GM18868 (cell line): ENCODE data around the gene EPB41L3.

Experiments
- ATAC-seq: cut with Tn5 transposase; IDR thresholded peaks from one replicate; pipeline ENCODE4 v1.9.1; 2021; ENCODE audit warnings: mild to moderate bottlenecking, moderate library complexity; ENCODE audit not compliant: unreplicated experiment

EPB41L3 gene

GRCh38 chr18:5456577-5457461 lies 87.0 kb downstream of the EPB41L3 start:
- ATAC-seq, result peak; percentile 91

- no peak for ATAC-seq
Measured at GRCh38 chr18:5455674-5456073, 88.1 kb downstream of the EPB41L3 start.

GRCh38 chr18:5452943-5453443 lies 90.8 kb downstream of the EPB41L3 start:
- ATAC-seq, result no peak

GRCh38 chr18:5451871-5452270 lies 91.9 kb downstream of the EPB41L3 start:
- no peak for ATAC-seq

- ATAC-seq, result no peak
Measured at GRCh38 chr18:5451150-5451549, 92.6 kb downstream of the EPB41L3 start.

GRCh38 chr18:5449858-5450509 lies 93.8 kb downstream of the EPB41L3 start:
- ATAC-seq, result no peak

- ATAC-seq, result no peak
Measured at GRCh38 chr18:5447442-5447841, 96.4 kb downstream of the EPB41L3 start.

- ATAC-seq, result peak; percentile 69
Measured at GRCh38 chr18:5444847-5445246, 99.0 kb downstream of the EPB41L3 start.

- ATAC-seq, result no peak
Measured at GRCh38 chr18:5444269-5444668, 99.5 kb downstream of the EPB41L3 start.

GRCh38 chr18:5439986-5440696 lies 103.7 kb downstream of the EPB41L3 start:
- no peak for ATAC-seq

- no peak for ATAC-seq
Measured at GRCh38 chr18:5434425-5434824, 109.4 kb downstream of the EPB41L3 start.

- ATAC-seq, result no peak
Measured at GRCh38 chr18:5431836-5432575, 111.8 kb downstream of the EPB41L3 start.

GRCh38 chr18:5430131-5430530 lies 113.7 kb downstream of the EPB41L3 start:
- ATAC-seq, result no peak

- ATAC-seq, result no peak
Measured at GRCh38 chr18:5429681-5430080, 114.1 kb downstream of the EPB41L3 start.

GRCh38 chr18:5425721-5426120 lies 118.1 kb downstream of the EPB41L3 start:
- ATAC-seq, result no peak

- ATAC-seq, result peak; percentile 82
Measured at GRCh38 chr18:5424903-5425664, 118.7 kb downstream of the EPB41L3 start.

- no peak for ATAC-seq
Measured at GRCh38 chr18:5422626-5423025, 121.2 kb downstream of the EPB41L3 start.

GRCh38 chr18:5421981-5422380 lies 121.8 kb downstream of the EPB41L3 start:
- no peak for ATAC-seq

GRCh38 chr18:5420906-5421305 lies 122.9 kb downstream of the EPB41L3 start:
- no peak for ATAC-seq

GRCh38 chr18:5419601-5420000 lies 124.2 kb downstream of the EPB41L3 start:
- no peak for ATAC-seq
